ENCODE results near the gene CYP2S1.
"Not testable (repeated sequence)": the region's sequence is repeated elsewhere in the genome, so short reads cannot be mapped to it uniquely, and the experiment has no call there.

CYP2S1 gene, protein sequence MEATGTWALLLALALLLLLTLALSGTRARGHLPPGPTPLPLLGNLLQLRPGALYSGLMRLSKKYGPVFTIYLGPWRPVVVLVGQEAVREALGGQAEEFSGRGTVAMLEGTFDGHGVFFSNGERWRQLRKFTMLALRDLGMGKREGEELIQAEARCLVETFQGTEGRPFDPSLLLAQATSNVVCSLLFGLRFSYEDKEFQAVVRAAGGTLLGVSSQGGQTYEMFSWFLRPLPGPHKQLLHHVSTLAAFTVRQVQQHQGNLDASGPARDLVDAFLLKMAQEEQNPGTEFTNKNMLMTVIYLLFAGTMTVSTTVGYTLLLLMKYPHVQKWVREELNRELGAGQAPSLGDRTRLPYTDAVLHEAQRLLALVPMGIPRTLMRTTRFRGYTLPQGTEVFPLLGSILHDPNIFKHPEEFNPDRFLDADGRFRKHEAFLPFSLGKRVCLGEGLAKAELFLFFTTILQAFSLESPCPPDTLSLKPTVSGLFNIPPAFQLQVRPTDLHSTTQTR

GRCh38 chr19:41192574-41193429, at the start of gene CYP2S1:
TSS of gene CYP2S1 (plus strand) at chr19:41193219. CDS start at chr19:41193265, 46 bp downstream.
- no peaks in the 10 kb centered on the region for H3K79me2 ChIP-seq (ENCODE audit: insufficient read depth, low read length)
- H3K4me2 ChIP-seq (ENCODE audit: low read depth, low read length, poor library complexity, severe bottlenecking), result peak within 1 kb of the TSS; percentile 37
- no peaks in the 10 kb centered on the region for H3F3A ChIP-seq (ENCODE audit: low read depth)
- peak within 1 kb of the TSS; percentile 67; the same call in 1 of the 2 replicates for H2AFZ ChIP-seq (ENCODE audit: low read length)
- H3K36me3 ChIP-seq (ENCODE audit: insufficient read depth, low read length), result no peaks in the 10 kb centered on the region
- peaks cover 11% of the 10 kb centered on the region for H3K4me1 ChIP-seq (ENCODE audit: insufficient read depth, low read length, poor library complexity, severe bottlenecking)
- H3K9me3 ChIP-seq (ENCODE audit: insufficient read depth, low read depth, low read length), result no peaks in the 10 kb centered on the region
- H4K20me1 ChIP-seq (ENCODE audit: insufficient read depth, low read length, poor library complexity, severe bottlenecking), result no peaks in the 10 kb centered on the region
- H3K9me2 ChIP-seq (replicated peaks; ENCODE audit: low read depth, low read length), result no peaks in the 10 kb centered on the region
- H3K9ac ChIP-seq (ENCODE audit: low read depth, low read length, poor library complexity, severe bottlenecking), result no peak within 1 kb of the TSS
- TF ChIP-seq, protein P1, sequence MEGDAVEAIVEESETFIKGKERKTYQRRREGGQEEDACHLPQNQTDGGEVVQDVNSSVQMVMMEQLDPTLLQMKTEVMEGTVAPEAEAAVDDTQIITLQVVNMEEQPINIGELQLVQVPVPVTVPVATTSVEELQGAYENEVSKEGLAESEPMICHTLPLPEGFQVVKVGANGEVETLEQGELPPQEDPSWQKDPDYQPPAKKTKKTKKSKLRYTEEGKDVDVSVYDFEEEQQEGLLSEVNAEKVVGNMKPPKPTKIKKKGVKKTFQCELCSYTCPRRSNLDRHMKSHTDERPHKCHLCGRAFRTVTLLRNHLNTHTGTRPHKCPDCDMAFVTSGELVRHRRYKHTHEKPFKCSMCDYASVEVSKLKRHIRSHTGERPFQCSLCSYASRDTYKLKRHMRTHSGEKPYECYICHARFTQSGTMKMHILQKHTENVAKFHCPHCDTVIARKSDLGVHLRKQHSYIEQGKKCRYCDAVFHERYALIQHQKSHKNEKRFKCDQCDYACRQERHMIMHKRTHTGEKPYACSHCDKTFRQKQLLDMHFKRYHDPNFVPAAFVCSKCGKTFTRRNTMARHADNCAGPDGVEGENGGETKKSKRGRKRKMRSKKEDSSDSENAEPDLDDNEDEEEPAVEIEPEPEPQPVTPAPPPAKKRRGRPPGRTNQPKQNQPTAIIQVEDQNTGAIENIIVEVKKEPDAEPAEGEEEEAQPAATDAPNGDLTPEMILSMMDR (conservative IDR thresholded peaks at IDR 0.05; ENCODE audit: low read length), result no peak
- TF ChIP-seq EZH2phosphoT487 (IDR thresholded peaks at IDR 0.05; ENCODE audit: borderline replicate concordance), result no peak
- no peak within 1 kb of the TSS for H3K4me3 ChIP-seq (ENCODE audit: low read length, poor library complexity, severe bottlenecking)
- peaks cover 17% of the 10 kb centered on the region for H3K27me3 ChIP-seq (ENCODE audit: insufficient read depth, low read length, poor library complexity, severe bottlenecking)

- Histone ChIP-seq H3K36me3 (ENCODE audit: insufficient read depth, low read length) (no peaks in the 10 kb centered on the region), H3K27me3 (ENCODE audit: insufficient read depth, low read length, poor library complexity, severe bottlenecking) (no peaks in the 10 kb centered on the region), H3K9me3 (ENCODE audit: insufficient read depth, low read depth, low read length) (no peaks in the 10 kb centered on the region), H3F3A (ENCODE audit: low read depth) (no peaks in the 10 kb centered on the region), H3K79me2 (ENCODE audit: insufficient read depth, low read length) (no peaks in the 10 kb centered on the region), H3K9me2 (replicated peaks; ENCODE audit: low read depth, low read length) (no peaks in the 10 kb centered on the region), H3K4me3 (ENCODE audit: low read length, poor library complexity, severe bottlenecking) (no peak overlapping the region), H4K20me1 (ENCODE audit: insufficient read depth, low read length, poor library complexity, severe bottlenecking) (no peaks in the 10 kb centered on the region), H3K4me2 (ENCODE audit: low read depth, low read length, poor library complexity, severe bottlenecking) (no peak overlapping the region), H3K9ac (ENCODE audit: low read depth, low read length, poor library complexity, severe bottlenecking) (no peak overlapping the region), H3K4me1 (ENCODE audit: insufficient read depth, low read length, poor library complexity, severe bottlenecking) (no peaks in the 10 kb centered on the region), H2AFZ (ENCODE audit: low read length) (no peak overlapping the region)
- no peak for TF ChIP-seq EZH2phosphoT487 (IDR thresholded peaks at IDR 0.05; ENCODE audit: borderline replicate concordance)
- TF ChIP-seq, protein P1 (conservative IDR thresholded peaks at IDR 0.05; ENCODE audit: low read length), result peak; percentile 87
Measured at GRCh38 chr19:41144403-41144802, 48.6 kb upstream of the CYP2S1 start.

DNA sequence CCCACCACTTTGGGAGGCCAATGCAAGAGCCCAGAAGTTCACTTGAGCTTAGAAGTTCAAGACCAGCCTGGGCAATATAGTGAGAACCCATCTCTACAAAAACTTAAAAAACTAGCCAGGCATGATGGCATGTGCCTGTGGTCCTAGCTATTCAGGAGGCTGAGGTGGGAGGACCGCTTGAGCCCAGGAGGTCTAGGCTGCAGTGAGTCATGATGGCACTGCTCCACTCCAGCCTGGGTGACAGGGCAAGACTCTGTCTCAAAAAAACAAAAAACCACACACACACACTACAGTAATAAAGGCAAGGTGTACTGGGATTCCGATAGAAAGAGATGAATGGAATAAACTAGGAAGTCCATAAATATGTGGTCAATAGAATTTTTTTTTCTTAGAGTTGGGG, 43.2 kb upstream of the CYP2S1 start:
- no peak for TF ChIP-seq EZH2phosphoT487 (IDR thresholded peaks at IDR 0.05; ENCODE audit: borderline replicate concordance)
- TF ChIP-seq, protein P1 (conservative IDR thresholded peaks at IDR 0.05; ENCODE audit: low read length), result no peak
- no peaks in the 10 kb centered on the region for H3F3A ChIP-seq (ENCODE audit: low read depth)
- no peak overlapping the region for H2AFZ ChIP-seq (ENCODE audit: low read length)
- no peak overlapping the region for H3K4me3 ChIP-seq (ENCODE audit: low read length, poor library complexity, severe bottlenecking)
- H3K4me2 ChIP-seq (ENCODE audit: low read depth, low read length, poor library complexity, severe bottlenecking), result no peak overlapping the region
- H4K20me1 ChIP-seq (ENCODE audit: insufficient read depth, low read length, poor library complexity, severe bottlenecking), result no peaks in the 10 kb centered on the region
- H3K9ac ChIP-seq (ENCODE audit: low read depth, low read length, poor library complexity, severe bottlenecking), result no peak overlapping the region
- H3K36me3 ChIP-seq (ENCODE audit: insufficient read depth, low read length), result no peaks in the 10 kb centered on the region
- no peaks in the 10 kb centered on the region for H3K27me3 ChIP-seq (ENCODE audit: insufficient read depth, low read length, poor library complexity, severe bottlenecking)
- no peaks in the 10 kb centered on the region for H3K9me3 ChIP-seq (ENCODE audit: insufficient read depth, low read depth, low read length)
- H3K9me2 ChIP-seq (replicated peaks; ENCODE audit: low read depth, low read length), result no peaks in the 10 kb centered on the region
- no peaks in the 10 kb centered on the region for H3K79me2 ChIP-seq (ENCODE audit: insufficient read depth, low read length)
- no peaks in the 10 kb centered on the region for H3K4me1 ChIP-seq (ENCODE audit: insufficient read depth, low read length, poor library complexity, severe bottlenecking)

GRCh38 chr19:41150986-41151385, 42.0 kb upstream of the CYP2S1 start:
- H3K36me3 ChIP-seq (ENCODE audit: insufficient read depth, low read length); H3K9me2 ChIP-seq (replicated peaks; ENCODE audit: low read depth, low read length); H4K20me1 ChIP-seq (ENCODE audit: insufficient read depth, low read length, poor library complexity, severe bottlenecking); H3K27me3 ChIP-seq (ENCODE audit: insufficient read depth, low read length, poor library complexity, severe bottlenecking); H2AFZ ChIP-seq (ENCODE audit: low read length); H3K4me2 ChIP-seq (ENCODE audit: low read depth, low read length, poor library complexity, severe bottlenecking); H3K9ac ChIP-seq (ENCODE audit: low read depth, low read length, poor library complexity, severe bottlenecking); H3K4me1 ChIP-seq (ENCODE audit: insufficient read depth, low read length, poor library complexity, severe bottlenecking); H3K79me2 ChIP-seq (ENCODE audit: insufficient read depth, low read length); H3K9me3 ChIP-seq (ENCODE audit: insufficient read depth, low read depth, low read length); H3F3A ChIP-seq (ENCODE audit: low read depth); H3K4me3 ChIP-seq (ENCODE audit: low read length, poor library complexity, severe bottlenecking): not testable (repeated sequence)
